Nephron (organoid): ENCODE results near the gene NOD1.

Experiments used
- H3K27ac Mint-ChIP-seq, 3 experiments: 2 replicates each; pipeline ENCODE4 v1.8.0; 2020; ENCODE audit warnings: mixed read lengths in 3 of 3, mild to moderate bottlenecking in 2 of 3, moderate library complexity in 1 of 3
- H3K27me3 Mint-ChIP-seq: 2 replicates; pipeline ENCODE4 v1.8.0; 2021; ENCODE audit warnings: low read depth, mild to moderate bottlenecking, moderate library complexity, mixed read lengths
- H3K36me3 Mint-ChIP-seq: 2 replicates; pipeline ENCODE4 v1.8.0; 2020; ENCODE audit warnings: low read depth, mixed read lengths
- H3K4me1 Mint-ChIP-seq: 2 replicates; pipeline ENCODE4 v1.8.0; 2020; ENCODE audit warnings: mixed read lengths
- H3K4me3 Mint-ChIP-seq, 3 experiments: 2 replicates each; pipeline ENCODE4 v1.8.0; 2020; ENCODE audit warnings: mild to moderate bottlenecking in 3 of 3, mixed read lengths in 3 of 3, moderate library complexity in 2 of 3
- H3K9me3 Mint-ChIP-seq: 2 replicates; pipeline ENCODE4 v1.8.0; 2020; ENCODE audit warnings: mixed read lengths
- CTCF ChIP-seq, 3 experiments: fragments of 200-600 bp; sonication (generic); IDR thresholded peaks; one replicate each; pipeline ENCODE4 v1.5.0; 2021; ENCODE audit warnings: antibody characterized with exemption in 3 of 3; ENCODE audit not compliant: unreplicated experiment in 3 of 3

The NOD1 gene

GRCh38 chr7:30428246-30429155 is 50.1 kb downstream of the NOD1 start:
- Mint-ChIP-seq H3K27ac (peak overlapping the region; percentile 73 to 95 (median 94)), H3K9me3 (no peaks in the 10 kb centered on the region), H3K4me1 (peaks cover 13% of the 10 kb centered on the region), H3K36me3 (peaks cover 24% of the 10 kb centered on the region), H3K4me3 (peak overlapping the region in 1 of 3 experiments; percentile 14), H3K27me3 (no peaks in the 10 kb centered on the region)
- TF ChIP-seq CTCF (IDR thresholded peaks at IDR 0.05; ENCODE audit: unreplicated experiment in 3 of 3): no peak

DNA sequence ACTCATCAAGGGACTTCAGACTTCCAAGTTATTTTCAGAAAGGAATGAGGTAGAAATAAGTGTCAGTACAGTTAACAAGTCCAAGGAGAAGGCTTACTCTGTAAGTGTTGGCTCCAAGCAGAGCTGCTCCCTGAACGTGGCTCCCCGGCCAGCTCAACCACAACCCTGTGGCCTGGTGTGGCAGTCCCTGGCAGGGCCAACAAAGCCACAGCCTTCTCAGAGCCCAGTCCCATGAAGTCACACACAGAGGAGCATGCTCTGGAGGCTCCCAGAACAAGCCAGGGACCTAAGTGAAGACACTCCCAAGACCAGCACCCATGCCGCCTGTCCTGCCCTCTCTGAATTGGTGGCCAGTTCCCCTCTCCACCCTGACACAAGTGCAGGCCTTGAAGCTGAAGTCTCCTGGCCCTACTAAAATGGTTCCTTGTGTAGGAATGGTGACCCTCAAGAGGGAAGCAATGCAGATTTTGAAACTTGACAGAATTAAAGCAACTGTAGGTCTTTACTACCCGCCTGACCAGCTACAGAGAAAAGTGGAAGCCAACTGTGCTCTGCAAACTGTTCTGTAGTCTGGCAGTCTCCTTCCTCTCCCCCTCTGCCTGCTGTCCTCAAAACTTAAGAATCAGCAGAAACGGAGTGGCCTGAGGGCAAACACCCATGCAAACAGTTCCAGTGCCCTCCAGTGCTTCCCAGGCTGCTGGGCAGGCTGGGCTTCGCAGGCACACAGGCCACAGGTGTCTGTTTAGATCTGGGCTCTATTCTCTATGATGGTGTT is 51.1 kb downstream of the NOD1 start:
- no peaks in the 10 kb centered on the region for H3K27me3 Mint-ChIP-seq
- peaks cover 19% of the 10 kb centered on the region for H3K36me3 Mint-ChIP-seq
- TF ChIP-seq CTCF (IDR thresholded peaks at IDR 0.05; ENCODE audit: unreplicated experiment in 3 of 3): no peak
- peaks cover 7% of the 10 kb centered on the region for H3K4me1 Mint-ChIP-seq
- H3K27ac Mint-ChIP-seq: peak overlapping the region in 2 of 3 experiments; percentile 65 to 95
- no peak overlapping the region for H3K4me3 Mint-ChIP-seq
- H3K9me3 Mint-ChIP-seq: no peaks in the 10 kb centered on the region

DNA sequence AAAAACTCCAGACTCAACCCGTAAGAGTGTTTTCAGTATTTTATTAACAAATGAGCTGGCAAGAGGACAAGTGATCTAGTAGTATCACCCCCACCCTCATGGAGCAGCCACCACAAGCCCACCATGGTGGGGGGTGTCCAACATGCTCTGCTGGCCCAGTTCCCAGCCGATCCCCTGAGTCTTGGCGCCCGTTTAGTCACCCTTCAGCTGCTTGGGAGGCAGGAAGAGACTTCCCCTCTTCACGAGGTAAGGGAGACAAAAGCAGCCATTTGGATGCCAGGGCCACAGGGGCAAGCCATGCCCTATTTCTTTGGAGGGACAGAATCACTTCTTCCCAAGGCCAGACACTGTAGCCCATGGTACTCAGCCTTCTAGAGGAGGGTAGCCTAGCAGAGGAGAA is 54.1 kb downstream of the NOD1 start:
- no peak overlapping the region for H3K4me3 Mint-ChIP-seq
- no peaks in the 10 kb centered on the region for H3K4me1 Mint-ChIP-seq
- TF ChIP-seq CTCF (IDR thresholded peaks at IDR 0.05; ENCODE audit: unreplicated experiment in 3 of 3): no peak
- no peak overlapping the region for H3K27ac Mint-ChIP-seq
- H3K36me3 Mint-ChIP-seq: peaks cover 20% of the 10 kb centered on the region
- H3K9me3 Mint-ChIP-seq: no peaks in the 10 kb centered on the region
- H3K27me3 Mint-ChIP-seq: no peaks in the 10 kb centered on the region

- Mint-ChIP-seq H3K4me3 (no peak overlapping the region), H3K27me3 (no peaks in the 10 kb centered on the region), H3K36me3 (peaks cover 20% of the 10 kb centered on the region), H3K27ac (no peak overlapping the region), H3K9me3 (peaks cover 3% of the 10 kb centered on the region), H3K4me1 (no peaks in the 10 kb centered on the region)
- TF ChIP-seq CTCF (IDR thresholded peaks at IDR 0.05; ENCODE audit: unreplicated experiment in 3 of 3): no peak
These were observed 54.6 kb downstream of the NOD1 start for GRCh38 chr7:30423788-30424505.

DNA sequence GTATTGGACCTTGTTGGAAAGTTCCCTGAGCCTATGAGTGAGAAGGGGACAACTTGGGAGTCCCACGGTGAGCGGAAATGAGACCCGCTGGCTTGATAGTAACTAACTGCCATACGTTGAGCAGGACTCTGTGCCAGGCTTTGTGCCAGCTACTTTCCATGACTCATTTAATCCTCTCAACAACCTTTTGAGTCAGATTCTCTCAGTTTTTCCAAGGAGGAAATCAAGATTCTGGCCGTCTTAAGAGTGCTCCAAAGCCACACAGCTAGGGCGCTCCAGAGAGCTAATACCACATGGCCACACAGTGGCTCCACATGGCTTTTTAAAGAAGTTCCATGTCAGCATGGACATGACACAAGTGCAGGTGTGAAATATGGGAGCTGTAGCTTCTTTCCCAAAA is 55.7 kb downstream of the NOD1 start:
- H3K4me3 Mint-ChIP-seq: no peak overlapping the region
- peaks cover 3% of the 10 kb centered on the region for H3K9me3 Mint-ChIP-seq
- H3K4me1 Mint-ChIP-seq: no peaks in the 10 kb centered on the region

More for the DNA sequence above, 55.7 kb downstream of the NOD1 start:
- Mint-ChIP-seq H3K36me3 (peaks cover 20% of the 10 kb centered on the region), H3K27ac (no peak overlapping the region), H3K27me3 (no peaks in the 10 kb centered on the region)
- TF ChIP-seq CTCF (IDR thresholded peaks at IDR 0.05; ENCODE audit: unreplicated experiment in 3 of 3): no peak
